MM.1S (cell line): ENCODE data around the gene EPB41.

Experiments used
- DNase-seq: peaks from one replicate; pipeline ENCODE4 v3.0.0-alpha.2; 2015
- H2AFZ ChIP-seq: fragments of 300-600 bp; sonication (generic); 2 replicates; pipeline ENCODE4 v1.6.0; 2016; ENCODE audit warnings: antibody characterized with exemption, low read length
- H3F3A ChIP-seq: fragments of 300-600 bp; sonication (generic); 2 replicates; pipeline ENCODE4 v1.6.1; 2016; ENCODE audit warnings: mild to moderate bottlenecking, antibody characterized with exemption, low read length, moderate library complexity, mixed read lengths; ENCODE audit not compliant: insufficient read depth
- H3K27ac ChIP-seq: fragments of 300-600 bp; sonication (generic); 2 replicates; pipeline ENCODE4 v1.5.1; 2016; ENCODE audit warnings: mild to moderate bottlenecking, low read length
- H3K27me3 ChIP-seq: fragments of 300-600 bp; sonication (generic); replicated peaks from 2 replicates; pipeline ENCODE4 v1.6.0; 2016; ENCODE audit warnings: low read length; ENCODE audit not compliant: insufficient read depth
- H3K36me3 ChIP-seq: fragments of 300-600 bp; sonication (generic); replicated peaks from 2 replicates; pipeline ENCODE4 v1.6.1; 2016; ENCODE audit warnings: mild to moderate bottlenecking, low read length, mixed read lengths; ENCODE audit not compliant: insufficient read depth
- H3K4me1 ChIP-seq: fragments of 300-600 bp; sonication (generic); 2 replicates; pipeline ENCODE4 v1.6.1; 2016; ENCODE audit warnings: low read length, mixed read lengths
- H3K4me2 ChIP-seq: fragments of 300-600 bp; sonication (generic); 2 replicates; pipeline ENCODE4 v1.6.0; 2016; ENCODE audit warnings: low read depth, low read length
- H3K4me3 ChIP-seq: fragments of 300-600 bp; sonication (generic); 2 replicates; pipeline ENCODE4 v1.5.1; 2016; ENCODE audit warnings: low read length, mixed read lengths
- H3K79me2 ChIP-seq: fragments of 300-600 bp; sonication (generic); 2 replicates; pipeline ENCODE4 v1.6.1; 2016; ENCODE audit warnings: mixed run types, low read length, mixed read lengths
- H3K9ac ChIP-seq: fragments of 300-600 bp; sonication (generic); 2 replicates; pipeline ENCODE4 v1.6.1; 2016; ENCODE audit warnings: low read length, mixed read lengths
- H3K9me2 ChIP-seq: fragments of 300-600 bp; sonication (generic); replicated peaks from 2 replicates; pipeline ENCODE4 v1.6.1; 2016; ENCODE audit warnings: mild to moderate bottlenecking, low read length, mixed read lengths; ENCODE audit not compliant: insufficient read depth
- H3K9me3 ChIP-seq: fragments of 300-600 bp; sonication (generic); replicated peaks from 2 replicates; pipeline ENCODE4 v1.6.1; 2016; ENCODE audit warnings: mild to moderate bottlenecking, low read length, mixed read lengths; ENCODE audit not compliant: insufficient read depth
- H4K20me1 ChIP-seq: fragments of 300-600 bp; sonication (generic); 2 replicates; pipeline ENCODE4 v1.6.1; 2016; ENCODE audit warnings: mild to moderate bottlenecking, low read length, moderate library complexity, mixed read lengths; ENCODE audit not compliant: insufficient read depth
- EZH2 ChIP-seq: fragments of 300-600 bp; sonication (generic); optimal IDR thresholded peaks from 2 replicates; pipeline ENCODE3; 2017; ENCODE audit warnings: low read depth, mild to moderate bottlenecking, antibody characterized with exemption, low read length, mixed read lengths
- EZH2phosphoT487 ChIP-seq: fragments of 300-600 bp; sonication (generic); IDR thresholded peaks from 2 replicates; pipeline ENCODE4 v1.6.1; 2018; ENCODE audit warnings: antibody characterized with exemption, low read length
- TF ChIP-seq, protein P1 (sequence below): fragments of 300-600 bp; sonication (generic); IDR thresholded peaks from 2 replicates; pipeline ENCODE4 v1.5.1; 2016; ENCODE audit warnings: antibody characterized with exemption, low read length, mixed read lengths

The EPB41 gene

DNA sequence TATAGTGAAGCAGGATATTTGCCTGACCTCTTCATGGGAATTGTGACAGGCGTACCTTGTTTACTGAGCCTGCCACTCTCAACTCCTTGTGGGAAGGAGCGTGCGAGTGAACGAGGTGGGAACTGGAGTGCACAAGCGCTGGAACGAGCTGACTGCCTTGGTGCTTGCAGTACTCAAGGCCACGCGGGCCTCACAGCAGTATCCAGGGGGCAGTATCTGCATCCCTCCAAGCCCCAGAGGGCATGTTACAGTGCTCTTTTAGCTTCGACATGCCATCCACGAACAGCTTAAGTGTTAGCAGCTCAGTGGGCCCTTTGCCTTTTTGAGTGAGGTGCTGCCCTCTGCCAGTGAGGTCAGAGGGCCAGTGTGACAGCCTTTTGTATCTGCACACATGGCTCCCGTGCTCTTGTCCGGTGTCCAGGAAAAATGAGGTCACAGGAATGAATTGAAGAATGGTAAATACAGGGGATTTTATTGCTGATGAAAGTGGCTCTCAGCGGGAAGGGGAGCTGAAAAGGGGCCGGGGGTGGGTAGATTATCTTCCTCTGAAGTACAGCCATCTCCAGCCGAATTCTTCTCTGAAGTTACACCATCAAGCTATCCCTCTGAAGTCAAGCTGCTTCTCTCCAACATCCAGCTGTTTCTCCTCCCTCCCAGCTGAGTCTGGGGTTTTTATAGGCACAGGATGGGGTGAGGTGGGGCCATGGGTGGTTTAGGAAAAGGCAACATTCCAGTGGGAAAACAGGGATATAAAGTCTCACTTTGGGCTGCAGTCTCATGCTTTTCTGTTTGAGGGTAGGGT lies 69.3 kb downstream of the EPB41 start:
- no peaks in the 10 kb centered on the region for H3K27me3 ChIP-seq
- H3K4me1 ChIP-seq, result peaks cover 10% of the 10 kb centered on the region
- TF ChIP-seq, protein P1, sequence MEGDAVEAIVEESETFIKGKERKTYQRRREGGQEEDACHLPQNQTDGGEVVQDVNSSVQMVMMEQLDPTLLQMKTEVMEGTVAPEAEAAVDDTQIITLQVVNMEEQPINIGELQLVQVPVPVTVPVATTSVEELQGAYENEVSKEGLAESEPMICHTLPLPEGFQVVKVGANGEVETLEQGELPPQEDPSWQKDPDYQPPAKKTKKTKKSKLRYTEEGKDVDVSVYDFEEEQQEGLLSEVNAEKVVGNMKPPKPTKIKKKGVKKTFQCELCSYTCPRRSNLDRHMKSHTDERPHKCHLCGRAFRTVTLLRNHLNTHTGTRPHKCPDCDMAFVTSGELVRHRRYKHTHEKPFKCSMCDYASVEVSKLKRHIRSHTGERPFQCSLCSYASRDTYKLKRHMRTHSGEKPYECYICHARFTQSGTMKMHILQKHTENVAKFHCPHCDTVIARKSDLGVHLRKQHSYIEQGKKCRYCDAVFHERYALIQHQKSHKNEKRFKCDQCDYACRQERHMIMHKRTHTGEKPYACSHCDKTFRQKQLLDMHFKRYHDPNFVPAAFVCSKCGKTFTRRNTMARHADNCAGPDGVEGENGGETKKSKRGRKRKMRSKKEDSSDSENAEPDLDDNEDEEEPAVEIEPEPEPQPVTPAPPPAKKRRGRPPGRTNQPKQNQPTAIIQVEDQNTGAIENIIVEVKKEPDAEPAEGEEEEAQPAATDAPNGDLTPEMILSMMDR, result no peak
- TF ChIP-seq EZH2phosphoT487 (no peak), EZH2 (no peak)
- no peak overlapping the region for H3K4me2 ChIP-seq
- no peak overlapping the region for H3K4me3 ChIP-seq
- no peak overlapping the region for H3K9ac ChIP-seq
- no peaks in the 10 kb centered on the region for H4K20me1 ChIP-seq
- H3K27ac ChIP-seq, result no peak overlapping the region
- H3F3A ChIP-seq, result peaks cover 8% of the 10 kb centered on the region; the same call in 1 of the 2 replicates
- H2AFZ ChIP-seq, result no peak overlapping the region
- DNase-seq, result no peak
- no peaks in the 10 kb centered on the region for H3K9me2 ChIP-seq
- H3K9me3 ChIP-seq, result no peaks in the 10 kb centered on the region
- peaks cover 45% of the 10 kb centered on the region for H3K79me2 ChIP-seq
- no peaks in the 10 kb centered on the region for H3K36me3 ChIP-seq

DNA sequence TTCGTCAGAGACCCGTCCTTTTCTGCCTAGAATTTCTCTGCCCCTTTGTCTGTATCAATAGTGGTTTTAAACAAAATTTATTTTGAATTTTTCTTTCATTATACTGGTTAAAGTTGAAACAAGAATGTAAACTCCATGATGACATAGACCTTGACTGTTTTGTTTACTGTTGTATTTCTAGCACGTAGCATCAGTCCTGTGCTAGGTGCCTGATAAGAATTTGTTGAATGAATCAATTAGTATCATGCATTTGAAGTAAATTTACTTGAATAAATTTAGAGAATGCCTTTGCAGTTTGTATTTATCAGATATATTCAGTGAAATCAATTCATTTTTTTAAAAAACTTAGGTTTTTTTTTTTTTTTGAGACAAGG lies 69.9 kb downstream of the EPB41 start:
- H3K27ac ChIP-seq, result no peak overlapping the region
- no peaks in the 10 kb centered on the region for H3K27me3 ChIP-seq
- H3K36me3 ChIP-seq, result no peaks in the 10 kb centered on the region
- TF ChIP-seq, protein P1, result no peak
- TF ChIP-seq EZH2 (no peak), EZH2phosphoT487 (no peak)
- H3K4me2 ChIP-seq, result no peak overlapping the region
- H3K9me3 ChIP-seq, result no peaks in the 10 kb centered on the region
- peaks cover 10% of the 10 kb centered on the region for H3K4me1 ChIP-seq
- no peak overlapping the region for H2AFZ ChIP-seq
- H4K20me1 ChIP-seq, result no peaks in the 10 kb centered on the region
- no peak overlapping the region for H3K4me3 ChIP-seq
- H3F3A ChIP-seq, result peaks cover 8% of the 10 kb centered on the region; the same call in 1 of the 2 replicates
- no peaks in the 10 kb centered on the region for H3K9me2 ChIP-seq
- peaks cover 40% of the 10 kb centered on the region for H3K79me2 ChIP-seq
- H3K9ac ChIP-seq, result no peak overlapping the region
- DNase-seq, result no peak

DNA sequence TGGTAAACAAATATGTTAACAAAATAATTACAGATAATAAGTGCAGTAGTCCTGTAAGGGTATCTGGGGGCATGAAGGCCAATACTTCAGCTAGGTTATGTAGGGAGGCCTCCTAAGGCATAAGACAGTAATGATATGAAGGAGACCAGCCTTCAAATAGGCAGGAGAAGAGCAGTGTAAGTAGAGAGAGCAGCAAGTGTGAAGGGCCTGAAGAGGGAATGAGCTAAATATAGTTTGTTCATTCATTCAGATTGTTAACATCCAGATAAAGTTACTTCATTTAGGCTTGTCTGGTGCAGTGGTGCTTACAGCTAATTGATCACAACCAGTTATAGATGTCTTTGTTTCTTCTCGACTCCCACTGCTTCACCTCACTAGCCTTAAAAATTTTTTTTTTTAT lies 71.1 kb downstream of the EPB41 start:
- H3K4me3 ChIP-seq, result no peak overlapping the region
- no peak overlapping the region for H2AFZ ChIP-seq
- H3K36me3 ChIP-seq, result no peaks in the 10 kb centered on the region
- peaks cover 8% of the 10 kb centered on the region; the same call in 1 of the 2 replicates for H3F3A ChIP-seq
- TF ChIP-seq EZH2phosphoT487, result no peak
- TF ChIP-seq EZH2, result no peak
- TF ChIP-seq, protein P1, result no peak
- H3K27me3 ChIP-seq, result no peaks in the 10 kb centered on the region
- H3K9me3 ChIP-seq, result no peaks in the 10 kb centered on the region
- H3K9ac ChIP-seq, result no peak overlapping the region
- no peak overlapping the region for H3K27ac ChIP-seq
- no peaks in the 10 kb centered on the region for H3K9me2 ChIP-seq
- H4K20me1 ChIP-seq, result no peaks in the 10 kb centered on the region
- no peak overlapping the region for H3K4me2 ChIP-seq
- H3K4me1 ChIP-seq, result peaks cover 10% of the 10 kb centered on the region
- H3K79me2 ChIP-seq, result peaks cover 35% of the 10 kb centered on the region
- DNase-seq, result no peak
